ENCODE data around the gene ADNP. TPM values are rescaled to one million over a fixed set of nuclear protein-coding genes. Genes with fewer than 3 reads are reported as not detected.

The ADNP gene
- total and polyA plus RNA-seq, 2 of the 13 experiments (the other 11 are each of a cell fraction or from before 2014, with no cell fraction given), result 21.0 to 21.5 TPM

- TF ChIP-seq ZNF280D (CRISPR knock-in tag; IDR thresholded peaks at IDR 0.05) (0 out of 2 replicates have a peak, but pooled peaks have one; percentile 48), SAP130 (CRISPR knock-in tag; IDR thresholded peaks at IDR 0.05; ENCODE audit: low read depth) (peak; percentile 62), ZNF18 (CRISPR knock-in tag; IDR thresholded peaks at IDR 0.05; ENCODE audit: insufficient replicate concordance) (no peak), ZNF781 (CRISPR knock-in tag; IDR thresholded peaks at IDR 0.05; ENCODE audit: borderline replicate concordance, not compliant biosample characterization) (peak; percentile 77), CREB1 (IDR thresholded peaks at IDR 0.05) (0 out of 2 replicates have a peak, but pooled peaks have one; percentile 15), CREB1 (CRISPR knock-in tag; IDR thresholded peaks at IDR 0.05) (no peak), GZF1 (CRISPR knock-in tag; IDR thresholded peaks at IDR 0.05) (0 out of 2 replicates have a peak, but pooled peaks have one; percentile 65), ZNF770 (CRISPR knock-in tag; IDR thresholded peaks at IDR 0.05) (no peak), TEF (CRISPR knock-in tag; IDR thresholded peaks at IDR 0.05) (no peak), ETV6 (CRISPR knock-in tag; conservative IDR thresholded peaks at IDR 0.05) (no peak), MAX (IDR thresholded peaks at IDR 0.05) (0 out of 2 replicates have a peak, but pooled peaks have one; percentile 15), GRHL1 (CRISPR knock-in tag; conservative IDR thresholded peaks at IDR 0.05) (no peak), MLX (CRISPR knock-in tag; IDR thresholded peaks at IDR 0.05) (0 out of 2 replicates have a peak, but pooled peaks have one; percentile 45), XRCC5 (optimal IDR thresholded peaks at IDR 0.05; ENCODE audit: low read length) (peak; percentile 42), CEBPG (CRISPR knock-in tag; IDR thresholded peaks at IDR 0.05) (no peak), HNRNPL (IDR thresholded peaks at IDR 0.05; ENCODE audit: low read depth, low read length) (0 out of 2 replicates have a peak, but pooled peaks have one; percentile 19)
These were observed 75.5 kb downstream of the ADNP start (continued) for GRCh38 chr20:50855498-50856474.

All from HepG2 (cell line).